ENCODE results near the gene CNNM3.

Gene CNNM3

GRCh38 chr2:96819128-96819875 lies 3.2 kb downstream of the CNNM3 start:
- no peak overlapping the region for H3K4me3 ChIP-seq (ENCODE audit: insufficient read depth, low read depth, low read length)

GRCh38 chr2:96819876-96820511 lies 3.9 kb downstream of the CNNM3 start:
- Histone ChIP-seq H3K4me1 (ENCODE audit: control insufficient read depth, insufficient read depth, low read length) (peaks cover 23% of the 10 kb centered on the region), H3K27ac (ENCODE audit: insufficient read depth, low read depth, low read length, poor library complexity, severe bottlenecking) (no peak overlapping the region), H3K27me3 (ENCODE audit: control insufficient read depth, insufficient read depth, low read length, poor library complexity, severe bottlenecking) (peaks cover 4% of the 10 kb centered on the region), H3K9me3 (ENCODE audit: control insufficient read depth, low read length) (no peaks in the 10 kb centered on the region), H3K36me3 (ENCODE audit: control insufficient read depth, insufficient read depth, low read length) (no peaks in the 10 kb centered on the region), H3K4me3 (ENCODE audit: insufficient read depth, low read depth, low read length) (no peak overlapping the region)
- 93% methylated on average over 12 of the region's 12 CpGs for WGBS, 2 experiments

More at GRCh38 chr2:96819128-96819875, 3.2 kb downstream of the CNNM3 start:
- no peaks in the 10 kb centered on the region for H3K9me3 ChIP-seq (ENCODE audit: control insufficient read depth, low read length)
- no peaks in the 10 kb centered on the region for H3K36me3 ChIP-seq (ENCODE audit: control insufficient read depth, insufficient read depth, low read length)
- peaks cover 23% of the 10 kb centered on the region for H3K4me1 ChIP-seq (ENCODE audit: control insufficient read depth, insufficient read depth, low read length)
- WGBS, 2 experiments: 89 to 90% methylated on average over 10 of the region's 10 CpGs
- H3K27me3 ChIP-seq (ENCODE audit: control insufficient read depth, insufficient read depth, low read length, poor library complexity, severe bottlenecking): peaks cover 4% of the 10 kb centered on the region
- H3K27ac ChIP-seq (ENCODE audit: insufficient read depth, low read depth, low read length, poor library complexity, severe bottlenecking): no peak overlapping the region

GRCh38 chr2:96821113-96821675 lies 5.1 kb downstream of the CNNM3 start:
- Histone ChIP-seq H3K4me3 (ENCODE audit: insufficient read depth, low read depth, low read length) (no peak overlapping the region), H3K9me3 (ENCODE audit: control insufficient read depth, low read length) (no peaks in the 10 kb centered on the region), H3K27me3 (ENCODE audit: control insufficient read depth, insufficient read depth, low read length, poor library complexity, severe bottlenecking) (no peaks in the 10 kb centered on the region), H3K4me1 (ENCODE audit: control insufficient read depth, insufficient read depth, low read length) (peaks cover 23% of the 10 kb centered on the region), H3K27ac (ENCODE audit: insufficient read depth, low read depth, low read length, poor library complexity, severe bottlenecking) (no peak overlapping the region), H3K36me3 (ENCODE audit: control insufficient read depth, insufficient read depth, low read length) (peaks cover 10% of the 10 kb centered on the region)
- WGBS, 2 experiments: 79 to 81% methylated on average over 11 of the region's 11 CpGs

GRCh38 chr2:96822786-96823185 lies 6.7 kb downstream of the CNNM3 start:
- Histone ChIP-seq H3K36me3 (ENCODE audit: control insufficient read depth, insufficient read depth, low read length) (peaks cover 15% of the 10 kb centered on the region), H3K4me3 (ENCODE audit: insufficient read depth, low read depth, low read length) (no peak overlapping the region), H3K9me3 (ENCODE audit: control insufficient read depth, low read length) (no peaks in the 10 kb centered on the region), H3K4me1 (ENCODE audit: control insufficient read depth, insufficient read depth, low read length) (peaks cover 23% of the 10 kb centered on the region), H3K27me3 (ENCODE audit: control insufficient read depth, insufficient read depth, low read length, poor library complexity, severe bottlenecking) (no peaks in the 10 kb centered on the region), H3K27ac (ENCODE audit: insufficient read depth, low read depth, low read length, poor library complexity, severe bottlenecking) (no peak overlapping the region)
- WGBS, 2 experiments: 93 to 97% methylated on average over 4 of the region's 4 CpGs

GRCh38 chr2:96823198-96823597 lies 7.1 kb downstream of the CNNM3 start:
- H3K27ac ChIP-seq (ENCODE audit: insufficient read depth, low read depth, low read length, poor library complexity, severe bottlenecking): no peak overlapping the region
- no peaks in the 10 kb centered on the region for H3K27me3 ChIP-seq (ENCODE audit: control insufficient read depth, insufficient read depth, low read length, poor library complexity, severe bottlenecking)
- WGBS, 2 experiments: 96% methylated on average over 11 of the region's 11 CpGs
- peaks cover 19% of the 10 kb centered on the region for H3K36me3 ChIP-seq (ENCODE audit: control insufficient read depth, insufficient read depth, low read length)
- no peaks in the 10 kb centered on the region for H3K9me3 ChIP-seq (ENCODE audit: control insufficient read depth, low read length)
- no peak overlapping the region for H3K4me3 ChIP-seq (ENCODE audit: insufficient read depth, low read depth, low read length)
- H3K4me1 ChIP-seq (ENCODE audit: control insufficient read depth, insufficient read depth, low read length): peaks cover 23% of the 10 kb centered on the region

- WGBS, 2 experiments: 91 to 93% methylated on average over 6 of the region's 6 CpGs
- Histone ChIP-seq H3K9me3 (ENCODE audit: control insufficient read depth, low read length) (no peaks in the 10 kb centered on the region), H3K4me1 (ENCODE audit: control insufficient read depth, insufficient read depth, low read length) (peaks cover 16% of the 10 kb centered on the region), H3K27me3 (ENCODE audit: control insufficient read depth, insufficient read depth, low read length, poor library complexity, severe bottlenecking) (no peaks in the 10 kb centered on the region), H3K36me3 (ENCODE audit: control insufficient read depth, insufficient read depth, low read length) (peaks cover 27% of the 10 kb centered on the region), H3K27ac (ENCODE audit: insufficient read depth, low read depth, low read length, poor library complexity, severe bottlenecking) (no peak overlapping the region), H3K4me3 (ENCODE audit: insufficient read depth, low read depth, low read length) (no peak overlapping the region)
These were observed 8.2 kb downstream of the CNNM3 start for GRCh38 chr2:96824079-96824870.

- Histone ChIP-seq H3K27ac (ENCODE audit: insufficient read depth, low read depth, low read length, poor library complexity, severe bottlenecking) (no peak overlapping the region), H3K36me3 (ENCODE audit: control insufficient read depth, insufficient read depth, low read length) (peaks cover 27% of the 10 kb centered on the region), H3K9me3 (ENCODE audit: control insufficient read depth, low read length) (no peaks in the 10 kb centered on the region), H3K4me1 (ENCODE audit: control insufficient read depth, insufficient read depth, low read length) (peaks cover 13% of the 10 kb centered on the region), H3K27me3 (ENCODE audit: control insufficient read depth, insufficient read depth, low read length, poor library complexity, severe bottlenecking) (no peaks in the 10 kb centered on the region), H3K4me3 (ENCODE audit: insufficient read depth, low read depth, low read length) (no peak overlapping the region)
- WGBS, 2 experiments: 96% methylated on average over 14 of the region's 14 CpGs
These were observed 9.0 kb downstream of the CNNM3 start for GRCh38 chr2:96825057-96825456.

GRCh38 chr2:96826546-96827278 lies 10.6 kb downstream of the CNNM3 start:
- Histone ChIP-seq H3K4me3 (ENCODE audit: insufficient read depth, low read depth, low read length) (no peak overlapping the region), H3K27me3 (ENCODE audit: control insufficient read depth, insufficient read depth, low read length, poor library complexity, severe bottlenecking) (no peaks in the 10 kb centered on the region), H3K36me3 (ENCODE audit: control insufficient read depth, insufficient read depth, low read length) (peaks cover 27% of the 10 kb centered on the region), H3K4me1 (ENCODE audit: control insufficient read depth, insufficient read depth, low read length) (peaks cover under 1% of the 10 kb centered on the region), H3K9me3 (ENCODE audit: control insufficient read depth, low read length) (no peaks in the 10 kb centered on the region), H3K27ac (ENCODE audit: insufficient read depth, low read depth, low read length, poor library complexity, severe bottlenecking) (no peak overlapping the region)
- WGBS, 2 experiments: 94 to 96% methylated on average over 22 of the region's 22 CpGs

- Histone ChIP-seq H3K27me3 (ENCODE audit: control insufficient read depth, insufficient read depth, low read length, poor library complexity, severe bottlenecking) (no peaks in the 10 kb centered on the region), H3K4me3 (ENCODE audit: insufficient read depth, low read depth, low read length) (no peak overlapping the region), H3K4me1 (ENCODE audit: control insufficient read depth, insufficient read depth, low read length) (peaks cover 17% of the 10 kb centered on the region), H3K36me3 (ENCODE audit: control insufficient read depth, insufficient read depth, low read length) (peaks cover 27% of the 10 kb centered on the region), H3K9me3 (ENCODE audit: control insufficient read depth, low read length) (no peaks in the 10 kb centered on the region), H3K27ac (ENCODE audit: insufficient read depth, low read depth, low read length, poor library complexity, severe bottlenecking) (no peak overlapping the region)
- 95 to 97% methylated on average over 14 of the region's 14 CpGs for WGBS, 2 experiments
These were observed 12.4 kb downstream of the CNNM3 start for GRCh38 chr2:96828436-96828835.
